Activated effector memory CD4-positive, alpha-beta T cell treated with Interleukin-2 at 50 U/mL for 16 hours (primary cell): ENCODE measurements around the gene OR8D1.
"Not testable (repeated sequence)": the region's sequence is repeated elsewhere in the genome, so short reads cannot be mapped to it uniquely, and the experiment has no call there.

Experiments
- DNase-seq: peaks from one replicate; pipeline ENCODE4 v3.0.0-alpha.2; 2020

Gene OR8D1

DNA sequence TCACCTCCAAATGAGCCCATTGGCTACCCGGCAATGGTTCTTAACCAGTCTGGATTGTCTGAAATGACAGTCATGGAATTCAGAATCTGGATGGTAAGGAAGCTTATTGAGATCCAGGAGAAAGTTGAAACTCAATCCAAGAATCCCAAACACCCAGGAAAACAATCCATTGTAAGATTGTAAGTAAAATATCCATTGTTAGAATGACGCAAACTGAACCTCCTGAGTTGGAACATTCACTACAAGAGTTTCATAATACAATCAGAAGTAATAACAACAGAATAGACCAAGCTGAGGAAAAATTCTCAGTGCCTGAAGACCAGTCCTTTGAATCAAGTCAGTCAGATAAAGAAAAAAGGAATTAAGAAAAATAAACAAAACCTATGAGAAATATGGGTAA lies 35.5 kb downstream of the OR8D1 start:
- no peak for DNase-seq

DNA sequence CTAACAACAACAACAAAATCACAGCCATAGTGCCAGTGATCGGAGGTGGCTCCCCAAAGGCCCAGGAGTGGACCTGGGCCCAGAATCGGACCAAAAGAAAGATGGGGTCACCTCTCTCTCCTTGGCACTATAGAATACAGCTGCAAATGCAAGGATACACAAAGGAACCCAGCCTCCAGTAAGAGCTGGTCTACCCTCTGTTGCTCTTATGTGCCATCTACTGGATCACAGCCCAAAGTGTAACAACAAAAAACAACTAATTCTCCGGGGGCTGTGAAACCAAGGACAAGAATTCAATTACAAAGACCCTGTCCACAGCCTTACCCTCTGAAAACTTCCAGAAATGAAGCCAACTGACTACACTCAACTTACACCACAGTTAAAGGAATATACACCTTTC lies 35.9 kb downstream of the OR8D1 start:
- no peak for DNase-seq

DNA sequence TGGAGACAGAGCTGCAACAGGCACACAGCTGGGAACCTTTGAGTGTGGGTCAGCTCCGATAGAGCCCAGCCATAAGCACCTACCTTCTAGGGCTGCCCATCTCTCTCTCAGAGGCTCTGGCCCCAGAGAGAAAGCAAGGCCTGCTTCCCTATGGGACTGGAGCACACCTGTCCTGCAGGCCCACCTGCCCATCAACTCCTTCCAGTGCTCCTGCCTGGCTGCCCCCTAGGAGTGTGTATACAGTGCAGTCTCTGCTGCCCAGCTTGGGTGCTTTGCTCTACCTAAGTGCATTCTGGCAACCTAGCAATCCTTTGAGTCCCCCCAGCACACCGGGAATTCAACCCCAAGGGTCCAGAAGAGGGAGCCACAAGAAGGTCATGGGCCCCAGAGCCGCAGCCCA lies 36.5 kb downstream of the OR8D1 start:
- DNase-seq = no peak

DNA sequence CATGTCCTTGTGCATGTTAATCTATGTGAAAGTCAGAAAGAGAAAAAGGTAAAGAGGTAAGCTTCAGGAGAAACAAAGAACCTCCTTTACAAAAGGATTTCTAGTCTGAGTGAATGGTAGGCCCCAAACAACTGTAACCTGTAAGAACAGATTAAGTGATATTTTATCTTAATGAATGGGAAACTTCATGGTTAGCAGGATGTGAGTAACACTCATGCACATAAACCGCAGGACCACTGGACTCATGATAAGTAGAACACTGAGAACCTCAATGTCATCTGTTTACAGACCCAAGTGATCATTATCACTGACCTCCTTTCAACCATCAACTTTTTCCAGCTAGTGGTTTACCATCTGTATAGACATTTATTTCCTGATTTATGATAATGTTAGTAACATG lies 37.7 kb downstream of the OR8D1 start:
- no peak for DNase-seq

DNA sequence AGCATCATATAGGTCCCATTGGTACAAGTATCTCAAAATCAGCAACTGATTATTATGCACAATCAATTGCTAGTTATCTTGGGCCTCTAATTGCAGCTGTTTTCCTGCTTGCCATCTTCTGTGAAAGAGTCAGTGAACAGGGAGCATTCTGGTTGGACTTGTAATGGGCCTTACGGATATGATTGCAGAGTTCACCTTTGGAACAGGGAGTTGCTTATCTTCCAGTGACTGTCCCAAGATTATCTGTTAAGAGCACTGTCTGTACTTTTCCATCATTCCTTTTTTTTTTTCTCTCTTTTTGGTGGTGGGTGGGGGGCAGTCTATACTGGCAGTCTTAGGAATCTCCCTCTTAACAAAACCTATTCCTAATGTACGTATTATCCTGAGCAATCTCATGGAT lies 39.7 kb downstream of the OR8D1 start:
- no peak for DNase-seq

DNA sequence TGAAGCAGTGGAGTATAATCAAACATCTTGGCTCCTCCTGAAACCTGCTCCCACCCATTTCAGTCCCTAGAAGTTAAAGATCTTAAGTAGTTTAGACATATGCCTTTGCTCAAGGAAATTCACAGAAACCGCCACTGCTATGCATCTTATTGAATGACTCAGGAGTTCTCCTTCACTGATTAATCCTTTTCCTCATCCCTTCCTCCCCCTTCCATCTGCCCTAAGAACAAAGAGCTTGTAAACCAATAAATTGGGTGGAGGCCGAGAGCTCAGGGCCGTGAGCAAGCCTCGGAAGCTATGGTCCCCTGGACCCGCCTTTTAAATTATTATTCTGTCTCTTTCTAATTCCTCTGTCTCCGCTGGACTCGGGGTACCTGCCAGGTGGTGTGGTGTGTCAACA lies 42.9 kb downstream of the OR8D1 start:
- DNase-seq = not testable (repeated sequence)

DNA sequence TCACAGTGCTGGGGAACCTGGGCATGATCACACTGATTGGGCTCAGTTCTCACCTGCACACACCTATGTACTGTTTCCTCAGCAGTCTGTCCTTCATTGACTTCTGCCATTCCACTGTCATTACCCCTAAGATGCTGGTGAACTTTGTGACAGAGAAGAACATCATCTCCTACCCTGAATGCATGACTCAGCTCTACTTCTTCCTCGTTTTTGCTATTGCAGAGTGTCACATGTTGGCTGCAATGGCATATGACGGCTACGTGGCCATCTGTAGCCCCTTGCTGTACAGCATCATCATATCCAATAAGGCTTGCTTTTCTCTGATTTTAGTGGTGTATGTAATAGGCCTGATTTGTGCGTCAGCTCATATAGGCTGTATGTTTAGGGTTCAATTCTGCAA lies 48.7 kb downstream of the OR8D1 start:
- DNase-seq = not testable (repeated sequence)

DNA sequence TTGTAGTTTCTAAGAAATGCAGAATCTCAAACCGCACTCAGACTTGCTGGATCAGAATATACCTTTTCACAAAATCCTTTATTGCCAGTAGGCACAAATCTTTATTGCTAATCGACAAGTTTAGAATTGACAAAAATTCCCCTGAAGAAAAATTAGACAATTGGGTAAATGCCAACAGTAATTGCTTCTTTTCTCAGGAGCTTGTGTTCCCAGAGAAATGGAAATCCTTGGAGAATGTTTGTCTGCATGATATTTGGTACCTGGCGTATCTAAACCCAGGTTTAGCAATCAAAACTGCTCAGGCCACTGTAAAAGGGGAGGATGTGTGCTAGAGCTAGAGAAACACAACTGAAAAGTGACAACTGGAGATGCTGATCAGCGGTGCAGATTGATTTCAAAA lies 57.7 kb downstream of the OR8D1 start, which contains the start of gene OR8G5:
OR8G5 (plus strand) TSS at position 301 of the 400 bp plus-strand sequence. CDS start 8,556 bp downstream, outside the sequence.
- DNase-seq = no peak
